ENCODE results near the gene SEMA7A.

Gene SEMA7A

DNA sequence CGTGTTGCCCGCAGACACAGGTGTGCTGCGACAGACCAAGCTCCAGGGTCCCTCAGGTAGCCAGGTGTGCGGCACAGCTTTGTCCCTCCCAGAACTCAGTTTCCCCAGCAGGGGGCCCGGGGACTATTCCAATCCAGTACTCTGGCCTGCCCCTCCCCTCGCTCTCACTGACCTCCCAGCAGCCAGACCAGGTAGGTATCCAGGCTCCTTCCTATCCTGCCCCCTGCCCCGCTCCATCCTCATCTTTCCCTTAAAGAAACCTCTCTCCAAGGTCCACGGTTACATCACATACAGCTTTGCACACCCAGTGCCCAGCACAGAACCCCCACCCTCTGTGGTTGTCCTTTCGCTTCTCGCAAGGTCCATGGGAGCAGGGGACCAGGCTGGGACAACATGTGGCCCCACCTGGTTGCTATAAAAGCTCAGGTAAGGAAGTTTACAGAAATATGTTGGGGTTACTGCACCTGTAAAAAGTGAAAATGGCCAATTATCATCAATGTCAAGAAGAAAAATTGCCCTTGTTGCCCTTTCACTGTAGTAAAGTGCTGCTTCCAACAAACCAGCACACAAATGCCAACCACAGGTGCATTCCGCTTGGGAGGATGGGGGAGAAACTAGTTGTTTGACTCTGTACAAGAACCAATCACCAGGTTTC is 59.0 kb downstream of the SEMA7A start:
- no peak overlapping the region for H3K9ac ChIP-seq (ENCODE audit: low read length)
- no peak overlapping the region for H3K27ac ChIP-seq (ENCODE audit: low read depth, low read length)
- H4K20me1 ChIP-seq (ENCODE audit: low read depth, low read length), result no peaks in the 10 kb centered on the region
- no peaks in the 10 kb centered on the region for H3K27me3 ChIP-seq (ENCODE audit: low read length)
- H3F3A ChIP-seq (ENCODE audit: insufficient read depth), result peaks cover 6% of the 10 kb centered on the region
- H2AFZ ChIP-seq (ENCODE audit: low read depth, low read length, severe bottlenecking), result peak overlapping the region; percentile 83
- TF ChIP-seq, protein P1, sequence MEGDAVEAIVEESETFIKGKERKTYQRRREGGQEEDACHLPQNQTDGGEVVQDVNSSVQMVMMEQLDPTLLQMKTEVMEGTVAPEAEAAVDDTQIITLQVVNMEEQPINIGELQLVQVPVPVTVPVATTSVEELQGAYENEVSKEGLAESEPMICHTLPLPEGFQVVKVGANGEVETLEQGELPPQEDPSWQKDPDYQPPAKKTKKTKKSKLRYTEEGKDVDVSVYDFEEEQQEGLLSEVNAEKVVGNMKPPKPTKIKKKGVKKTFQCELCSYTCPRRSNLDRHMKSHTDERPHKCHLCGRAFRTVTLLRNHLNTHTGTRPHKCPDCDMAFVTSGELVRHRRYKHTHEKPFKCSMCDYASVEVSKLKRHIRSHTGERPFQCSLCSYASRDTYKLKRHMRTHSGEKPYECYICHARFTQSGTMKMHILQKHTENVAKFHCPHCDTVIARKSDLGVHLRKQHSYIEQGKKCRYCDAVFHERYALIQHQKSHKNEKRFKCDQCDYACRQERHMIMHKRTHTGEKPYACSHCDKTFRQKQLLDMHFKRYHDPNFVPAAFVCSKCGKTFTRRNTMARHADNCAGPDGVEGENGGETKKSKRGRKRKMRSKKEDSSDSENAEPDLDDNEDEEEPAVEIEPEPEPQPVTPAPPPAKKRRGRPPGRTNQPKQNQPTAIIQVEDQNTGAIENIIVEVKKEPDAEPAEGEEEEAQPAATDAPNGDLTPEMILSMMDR (IDR thresholded peaks at IDR 0.05; ENCODE audit: insufficient read depth, low read length, poor library complexity, severe bottlenecking), result no peak
- no peaks in the 10 kb centered on the region for H3K9me3 ChIP-seq (ENCODE audit: insufficient read depth, low read length)
- H3K9me2 ChIP-seq (replicated peaks; ENCODE audit: insufficient read depth, low read length), result no peaks in the 10 kb centered on the region
- H3K4me3 ChIP-seq (ENCODE audit: insufficient read depth, low read length, poor library complexity, severe bottlenecking), result no peak overlapping the region
- H3K79me2 ChIP-seq (ENCODE audit: insufficient read depth, low read length), result no peaks in the 10 kb centered on the region
- H3K36me3 ChIP-seq (ENCODE audit: low read length), result no peaks in the 10 kb centered on the region
- H3K4me2 ChIP-seq (ENCODE audit: low read depth, low read length, poor library complexity, severe bottlenecking), result peak overlapping the region; percentile 90

- Histone ChIP-seq H4K20me1 (ENCODE audit: low read depth, low read length) (no peaks in the 10 kb centered on the region), H3K4me3 (ENCODE audit: insufficient read depth, low read length, poor library complexity, severe bottlenecking) (peak overlapping the region; percentile 64), H3F3A (ENCODE audit: insufficient read depth) (peaks cover 6% of the 10 kb centered on the region), H3K9ac (ENCODE audit: low read length) (peak overlapping the region; percentile 60), H2AFZ (ENCODE audit: low read depth, low read length, severe bottlenecking) (peak overlapping the region; percentile 83), H3K27me3 (ENCODE audit: low read length) (no peaks in the 10 kb centered on the region), H3K36me3 (ENCODE audit: low read length) (no peaks in the 10 kb centered on the region), H3K9me2 (replicated peaks; ENCODE audit: insufficient read depth, low read length) (no peaks in the 10 kb centered on the region), H3K9me3 (ENCODE audit: insufficient read depth, low read length) (no peaks in the 10 kb centered on the region), H3K79me2 (ENCODE audit: insufficient read depth, low read length) (no peaks in the 10 kb centered on the region), H3K4me2 (ENCODE audit: low read depth, low read length, poor library complexity, severe bottlenecking) (peak overlapping the region; percentile 90), H3K27ac (ENCODE audit: low read depth, low read length) (peak overlapping the region; percentile 31)
- TF ChIP-seq, protein P1 (IDR thresholded peaks at IDR 0.05; ENCODE audit: insufficient read depth, low read length, poor library complexity, severe bottlenecking), result peak; percentile 64
- no peak for TF ChIP-seq EZH2phosphoT487 (conservative IDR thresholded peaks at IDR 0.05; ENCODE audit: low read length)
Observed at GRCh38 chr15:74373731-74374647, 59.8 kb downstream of the SEMA7A start.

GRCh38 chr15:74373056-74373650 is 60.6 kb downstream of the SEMA7A start:
- Histone ChIP-seq H3K79me2 (ENCODE audit: insufficient read depth, low read length) (no peaks in the 10 kb centered on the region), H2AFZ (ENCODE audit: low read depth, low read length, severe bottlenecking) (no peak overlapping the region), H4K20me1 (ENCODE audit: low read depth, low read length) (no peaks in the 10 kb centered on the region), H3K4me2 (ENCODE audit: low read depth, low read length, poor library complexity, severe bottlenecking) (peak overlapping the region; percentile 90), H3K9ac (ENCODE audit: low read length) (peak overlapping the region; percentile 60; the same call in 1 of the 2 replicates), H3K27me3 (ENCODE audit: low read length) (no peaks in the 10 kb centered on the region), H3K36me3 (ENCODE audit: low read length) (no peaks in the 10 kb centered on the region), H3K27ac (ENCODE audit: low read depth, low read length) (no peak overlapping the region), H3K9me3 (ENCODE audit: insufficient read depth, low read length) (no peaks in the 10 kb centered on the region), H3F3A (ENCODE audit: insufficient read depth) (peaks cover 6% of the 10 kb centered on the region), H3K4me3 (ENCODE audit: insufficient read depth, low read length, poor library complexity, severe bottlenecking) (no peak overlapping the region), H3K9me2 (replicated peaks; ENCODE audit: insufficient read depth, low read length) (no peaks in the 10 kb centered on the region)
- TF ChIP-seq, protein P1 (IDR thresholded peaks at IDR 0.05; ENCODE audit: insufficient read depth, low read length, poor library complexity, severe bottlenecking), result no peak
- TF ChIP-seq EZH2phosphoT487 (conservative IDR thresholded peaks at IDR 0.05; ENCODE audit: low read length), result no peak
